Activated gamma-delta T cell (primary cell): Measurements from ENCODE around the gene DCAF7.

Experiments
- DNase-seq: peaks from one replicate; lab custom pipeline; 2025; lab: John Stamatoyannopoulos, UW

Gene DCAF7

GRCh38 chr17:63525190-63525946 is 24.9 kb upstream of the DCAF7 start:
- no peak for DNase-seq

GRCh38 chr17:63526861-63527260 is 23.4 kb upstream of the DCAF7 start:
- no peak for DNase-seq

- no peak for DNase-seq
Observed at GRCh38 chr17:63528183-63528582, 22.1 kb upstream of the DCAF7 start.

GRCh38 chr17:63529711-63530556 is 20.3 kb upstream of the DCAF7 start:
- no peak for DNase-seq

GRCh38 chr17:63530557-63531021 is 19.7 kb upstream of the DCAF7 start:
- no peak for DNase-seq

GRCh38 chr17:63531022-63531965 is 19.0 kb upstream of the DCAF7 start:
- DNase-seq = no peak

GRCh38 chr17:63533433-63534077 is 16.7 kb upstream of the DCAF7 start:
- no peak for DNase-seq

- DNase-seq = no peak
Observed at GRCh38 chr17:63534078-63534570, 16.2 kb upstream of the DCAF7 start.

GRCh38 chr17:63534816-63535455 is 15.3 kb upstream of the DCAF7 start:
- DNase-seq = no peak

GRCh38 chr17:63535640-63536039 is 14.6 kb upstream of the DCAF7 start:
- DNase-seq = no peak

GRCh38 chr17:63537001-63537400 is 13.3 kb upstream of the DCAF7 start:
- DNase-seq = no peak

GRCh38 chr17:63537991-63538692 is 12.1 kb upstream of the DCAF7 start:
- DNase-seq = no peak

- no peak for DNase-seq
Observed at GRCh38 chr17:63538693-63539595, 11.3 kb upstream of the DCAF7 start.

GRCh38 chr17:63540590-63540989 is 9.7 kb upstream of the DCAF7 start:
- DNase-seq = no peak

- DNase-seq = no peak
Observed at GRCh38 chr17:63542218-63542545, 8.1 kb upstream of the DCAF7 start.

- no peak for DNase-seq
Observed at GRCh38 chr17:63542942-63543821, 7.1 kb upstream of the DCAF7 start.

- no peak for DNase-seq
Observed at GRCh38 chr17:63543822-63544420, 6.4 kb upstream of the DCAF7 start.
